ENCODE results near the gene GLIS2.
A peak's percentile ranks its signal among the peaks of the same experiment; 100 is the strongest.

Gene GLIS2

DNA sequence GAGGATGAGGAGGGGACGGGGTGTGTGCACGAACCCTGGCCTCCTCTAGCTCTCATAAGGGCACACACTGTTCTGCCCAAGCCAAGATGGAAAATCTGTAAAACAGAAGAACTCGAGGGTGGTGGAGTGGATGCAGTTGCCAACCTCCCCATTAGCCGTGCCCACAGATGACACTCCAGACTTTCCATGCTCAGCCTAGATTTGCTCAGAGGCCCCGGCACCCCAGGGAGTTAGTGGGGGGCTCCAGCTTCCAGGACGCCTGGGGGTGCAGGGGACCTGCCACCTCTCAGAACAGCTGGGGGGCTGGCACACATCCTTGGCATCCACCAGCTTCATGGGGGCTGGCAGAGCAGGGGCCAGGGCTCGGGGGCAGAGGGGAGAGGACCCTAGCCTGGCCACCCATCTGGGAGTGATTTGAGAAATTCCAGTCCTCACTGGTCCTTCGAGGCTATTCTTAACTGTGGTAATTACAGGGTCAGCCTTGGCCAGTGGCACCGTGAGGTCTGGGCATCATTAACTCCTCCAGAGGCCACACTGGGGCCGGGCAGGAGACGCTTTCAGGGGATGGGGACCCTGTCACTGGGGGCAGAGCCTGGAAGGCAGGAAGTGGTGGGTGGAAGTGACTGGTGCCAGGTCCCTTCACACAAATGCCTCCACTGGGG lies 70.1 kb downstream of the GLIS2 start:
- peak; percentile 66 for DNase-seq

DNA sequence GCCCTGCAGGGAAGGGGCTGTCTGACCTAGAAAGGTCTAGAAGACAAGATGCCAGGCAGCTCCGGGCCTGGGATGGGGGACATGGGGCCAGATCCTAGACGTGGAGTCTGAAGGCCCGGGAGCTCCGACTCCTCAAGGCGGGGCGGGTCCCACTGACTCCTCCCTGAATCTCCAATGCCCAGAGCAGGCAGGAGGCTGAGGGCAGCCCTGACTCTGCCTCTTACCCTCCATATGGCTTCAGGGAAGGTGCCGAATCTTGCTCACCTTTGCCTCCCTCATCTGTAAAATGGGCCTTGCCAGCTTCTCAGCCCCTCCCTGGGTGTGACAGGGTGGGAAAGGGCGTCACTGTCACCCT lies 70.6 kb downstream of the GLIS2 start:
- peak; percentile 65 for DNase-seq

DNA sequence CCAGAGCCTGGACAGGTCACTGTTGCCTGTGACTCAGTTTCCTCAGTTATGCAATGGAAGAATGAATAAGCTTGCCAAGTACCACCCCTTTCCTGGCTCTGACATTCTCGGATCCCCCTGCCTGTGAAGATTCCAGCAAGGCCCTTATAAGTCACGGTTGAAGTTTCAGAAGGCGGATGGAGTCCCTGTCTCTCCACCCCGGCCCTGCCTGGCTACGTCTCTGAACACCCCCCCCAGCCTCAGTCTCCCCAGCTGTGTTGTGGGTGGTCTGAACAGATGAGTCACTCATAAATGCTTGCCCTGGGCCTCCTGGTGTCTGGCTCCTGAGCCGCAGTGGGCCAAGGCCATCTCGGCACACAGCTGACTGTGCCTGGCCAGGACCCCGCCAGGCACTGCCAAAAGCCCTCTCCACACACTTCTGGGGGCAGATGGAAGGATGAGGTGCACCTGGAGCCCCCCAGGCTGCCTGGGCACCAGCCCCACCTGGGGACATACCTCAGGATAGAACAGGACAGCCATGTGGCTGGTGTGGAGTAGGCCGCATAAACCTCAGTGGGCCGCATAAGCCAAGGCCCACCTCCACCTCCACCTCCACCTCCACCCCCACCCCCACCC lies 71.2 kb downstream of the GLIS2 start:
- peak; percentile 33 for DNase-seq

DNA sequence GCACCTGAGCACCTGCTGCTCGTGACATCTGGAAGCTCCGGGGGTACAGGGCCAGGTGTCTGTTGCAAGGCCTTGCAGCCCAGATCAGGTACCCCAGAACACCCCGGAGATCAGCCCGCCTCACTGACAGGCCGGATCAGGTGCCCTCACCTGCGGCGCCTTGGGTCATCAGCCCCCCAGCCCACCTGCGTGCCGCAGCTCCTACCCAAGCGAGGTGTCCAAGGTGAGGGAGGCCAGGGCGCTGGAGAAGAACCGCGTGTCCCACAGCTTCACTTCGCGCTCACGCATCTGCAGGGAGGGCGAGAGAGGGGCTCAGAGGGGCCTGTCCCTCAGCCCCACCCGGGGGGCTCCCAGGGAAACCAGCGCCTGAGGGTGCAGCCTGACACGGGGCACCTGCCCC lies 71.9 kb downstream of the GLIS2 start:
- no peak for DNase-seq

DNA sequence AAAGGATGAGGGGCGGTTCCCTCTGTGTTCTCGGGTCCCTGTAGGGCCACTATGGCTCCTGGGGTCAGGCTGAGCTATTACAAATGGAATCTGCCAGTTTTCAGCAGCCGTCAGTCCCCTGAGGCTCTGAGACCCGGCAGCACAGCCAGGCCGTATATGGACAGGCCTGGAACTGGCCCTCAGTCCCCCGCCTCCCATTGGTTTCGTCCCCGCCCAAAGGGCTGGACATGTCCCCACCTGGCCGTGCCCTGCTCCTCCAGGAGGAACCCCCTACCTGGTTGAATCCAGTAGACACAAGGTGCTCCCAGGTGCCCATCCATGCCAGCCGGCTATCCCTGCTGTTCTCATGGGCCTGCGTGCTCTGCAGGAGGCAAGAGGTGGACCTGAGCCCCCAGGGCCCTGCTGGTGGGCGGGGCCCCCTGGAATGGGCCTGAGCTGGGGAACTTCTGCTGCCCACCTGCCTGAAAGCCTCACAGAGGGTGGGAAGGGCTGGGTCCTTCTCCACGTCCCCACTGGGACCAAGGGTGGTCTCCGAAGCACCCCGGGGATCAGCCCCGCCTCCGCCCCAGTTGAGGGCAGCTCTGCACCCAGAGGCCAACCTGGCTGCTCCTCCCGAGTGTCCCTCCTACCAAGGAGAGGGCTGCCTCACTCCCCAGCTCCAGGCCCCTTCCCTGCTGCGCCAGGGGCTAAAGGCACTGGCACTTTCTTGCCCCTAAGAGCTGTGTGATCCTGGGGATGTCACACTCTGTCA lies 72.6 kb downstream of the GLIS2 start:
- peak; percentile 36 for DNase-seq
